Peyer's patch (tissue), 4 donors: ENCODE data around the gene TIFAB.

Experiments
- CTCF ChIP-seq, 6 experiments: fragments of 450-650 bp in 4 of 6; fragments of 200-600 bp in 2 of 6; sonication (generic) in 1 of 6; IDR thresholded peaks; one replicate each; pipeline ENCODE4 v1.5.1; 2017 to 2019; ENCODE audit warnings: antibody characterized with exemption in 6 of 6, mild to moderate bottlenecking in 3 of 6, moderate library complexity in 1 of 6
- POLR2A ChIP-seq, 2 donors: fragments of 450-650 bp; IDR thresholded peaks; one replicate each; pipeline ENCODE4 v1.5.1; 2017; ENCODE audit warnings: antibody characterized with exemption in 2 of 2, mild to moderate bottlenecking in 2 of 2, moderate library complexity in 2 of 2

DNA sequence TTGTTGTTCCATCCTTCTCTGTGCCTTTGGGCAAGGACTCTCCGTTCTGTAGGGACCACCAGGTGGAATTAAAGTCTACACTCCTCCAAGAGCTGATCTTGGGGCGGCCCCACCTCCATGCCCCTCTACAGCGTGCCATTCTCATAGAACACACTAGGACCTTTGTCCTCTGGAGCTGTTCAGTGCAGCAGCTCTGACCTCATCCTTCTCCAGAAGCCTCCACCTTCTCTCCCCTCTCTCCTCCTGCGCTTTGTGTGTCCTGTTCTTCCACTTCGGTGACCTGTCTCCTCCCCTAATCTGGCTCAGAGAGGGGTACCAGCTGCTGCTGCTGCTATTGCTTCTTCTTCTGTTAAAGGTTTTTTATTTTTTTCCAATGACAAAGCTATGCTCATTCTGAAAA, 51.3 kb downstream of the TIFAB start:
- TF ChIP-seq CTCF (IDR thresholded peaks at IDR 0.05) (no peak), POLR2A (IDR thresholded peaks at IDR 0.05) (no peak)
